GM12892 (cell line): ENCODE data around the gene WDR7.

Experiments used
- POLR2A ChIP-seq: IDR thresholded peaks from 2 replicates; pipeline ENCODE4 v1.6.1; 2011; ENCODE audit warnings: low read depth, low read length, control low read depth
- POLR2AphosphoS5 ChIP-seq: IDR thresholded peaks from 2 replicates; pipeline ENCODE4 v1.6.1; 2011; ENCODE audit warnings: low read depth, low read length, control low read depth
- TAF1 ChIP-seq: IDR thresholded peaks from 2 replicates; pipeline ENCODE4 v1.6.1; 2011; ENCODE audit warnings: low read depth, mild to moderate bottlenecking, control low read depth, low read length, borderline replicate concordance

DNA sequence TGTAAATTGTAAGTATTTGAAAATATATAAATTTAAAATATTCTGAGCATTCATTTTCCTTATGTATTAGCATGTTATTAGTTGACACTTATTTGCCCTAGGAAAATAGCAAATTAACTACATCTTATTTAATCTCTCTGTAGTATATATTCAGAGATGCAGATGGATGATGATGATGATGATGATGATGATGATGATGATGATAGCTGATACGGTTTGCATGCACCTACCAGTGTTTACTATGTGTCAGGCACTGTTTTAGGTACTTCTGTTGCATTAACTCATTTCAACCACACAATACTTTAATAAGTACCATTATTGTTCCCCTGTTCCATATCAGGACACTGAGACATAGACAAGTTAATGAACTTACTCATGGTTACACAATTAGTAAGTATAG, 304.3 kb downstream of the WDR7 start:
- TF ChIP-seq POLR2A (no peak), TAF1 (no peak), POLR2AphosphoS5 (no peak)
